DLD1 (cell line): Measurements from ENCODE around the gene ZNF273.
"Not testable (repeated sequence)": the region's sequence is repeated elsewhere in the genome, so short reads cannot be mapped to it uniquely, and the experiment has no call there.

Experiments used
- in situ Hi-C: cut with HindIII; loops from 2 replicates; pipeline ENCODE4 v1.10.0; 2017; ENCODE audit warnings: low sequenced_read_pairs

Gene ZNF273

DNA sequence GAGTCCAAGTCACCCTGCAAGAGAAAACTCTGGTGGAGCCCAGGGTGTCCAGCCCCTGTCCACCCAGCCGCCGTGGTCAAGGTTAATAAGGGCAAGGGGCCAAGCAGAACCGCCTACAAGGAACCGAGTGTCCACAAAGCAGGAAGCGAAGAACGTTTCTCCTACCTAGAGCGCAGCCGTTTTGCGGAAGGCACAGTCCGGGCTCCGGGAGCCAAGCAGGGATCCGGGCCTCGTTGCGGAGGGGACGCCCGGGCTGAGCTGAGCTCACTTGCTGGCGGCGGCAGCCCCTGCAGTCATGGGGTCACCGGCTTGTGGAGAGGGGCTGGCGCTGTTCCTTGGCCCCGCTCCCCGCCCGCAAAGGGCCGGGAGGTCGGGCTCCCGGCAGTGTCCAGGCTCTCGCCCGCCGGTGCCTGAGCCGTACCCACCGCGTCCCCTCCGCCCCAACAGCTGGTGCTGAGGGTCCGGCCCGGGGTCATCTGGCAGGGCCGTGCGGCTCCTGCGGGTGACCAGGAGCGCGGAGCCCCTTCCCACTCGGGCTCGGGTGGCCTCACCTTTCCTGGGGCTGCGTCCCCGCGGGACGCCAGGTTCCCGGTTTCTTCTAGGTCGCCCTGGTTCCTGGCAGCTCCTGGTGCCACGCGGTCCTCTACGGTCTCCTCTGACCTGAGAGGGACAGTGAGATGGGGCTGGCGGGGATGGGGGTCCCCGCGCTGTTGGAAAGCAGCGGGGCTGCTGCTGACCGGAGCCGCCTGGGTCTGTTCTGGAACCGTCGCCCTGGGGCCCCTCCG lies 14.0 kb upstream of the ZNF273 start:
- in situ Hi-C loops, result no loop called here

DNA sequence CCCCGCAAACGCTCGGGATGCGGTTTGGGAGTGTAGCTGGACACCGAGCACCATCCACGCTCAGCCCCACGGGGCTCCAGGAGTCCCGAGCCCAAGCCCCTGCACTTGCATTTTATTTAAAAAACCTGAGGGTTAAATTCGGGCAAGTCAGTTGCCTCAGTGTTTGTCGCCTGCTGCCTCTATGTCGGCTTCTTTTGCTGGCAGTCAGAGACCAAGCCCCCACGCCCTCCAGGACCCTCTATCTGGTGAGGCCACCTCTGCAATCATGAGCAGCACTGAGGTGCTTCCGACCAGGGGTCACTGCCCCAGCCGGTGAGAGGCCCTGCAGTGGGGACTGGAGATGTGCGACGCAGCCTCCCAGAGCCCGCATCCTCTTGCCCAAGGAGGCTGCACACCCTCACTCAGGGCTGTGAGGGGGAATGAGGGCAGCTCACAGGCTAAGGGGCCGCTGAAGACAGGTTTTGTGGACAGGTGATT lies 13.3 kb upstream of the ZNF273 start:
- in situ Hi-C loops, result no loop called here

DNA sequence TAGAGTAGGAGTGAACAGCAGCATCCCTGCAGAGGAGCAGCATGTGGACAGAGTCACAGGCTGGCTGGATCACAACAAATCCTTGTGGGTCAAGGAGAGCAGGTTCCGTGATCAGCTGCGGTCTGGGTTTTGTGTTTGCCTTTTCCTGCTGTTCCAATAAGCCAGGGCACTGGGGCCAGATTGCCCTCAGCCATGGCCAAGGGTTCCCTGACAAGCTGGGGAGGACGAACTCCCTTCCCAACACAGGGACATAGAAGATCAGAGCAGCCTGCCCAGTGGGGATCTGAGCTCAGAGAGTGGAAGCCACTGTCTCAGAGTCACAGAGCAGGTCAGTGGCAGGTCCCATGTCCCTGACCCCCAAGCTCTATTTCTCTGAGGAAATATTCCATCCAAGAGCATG lies 12.8 kb upstream of the ZNF273 start:
- in situ Hi-C loops, result not testable (repeated sequence)

DNA sequence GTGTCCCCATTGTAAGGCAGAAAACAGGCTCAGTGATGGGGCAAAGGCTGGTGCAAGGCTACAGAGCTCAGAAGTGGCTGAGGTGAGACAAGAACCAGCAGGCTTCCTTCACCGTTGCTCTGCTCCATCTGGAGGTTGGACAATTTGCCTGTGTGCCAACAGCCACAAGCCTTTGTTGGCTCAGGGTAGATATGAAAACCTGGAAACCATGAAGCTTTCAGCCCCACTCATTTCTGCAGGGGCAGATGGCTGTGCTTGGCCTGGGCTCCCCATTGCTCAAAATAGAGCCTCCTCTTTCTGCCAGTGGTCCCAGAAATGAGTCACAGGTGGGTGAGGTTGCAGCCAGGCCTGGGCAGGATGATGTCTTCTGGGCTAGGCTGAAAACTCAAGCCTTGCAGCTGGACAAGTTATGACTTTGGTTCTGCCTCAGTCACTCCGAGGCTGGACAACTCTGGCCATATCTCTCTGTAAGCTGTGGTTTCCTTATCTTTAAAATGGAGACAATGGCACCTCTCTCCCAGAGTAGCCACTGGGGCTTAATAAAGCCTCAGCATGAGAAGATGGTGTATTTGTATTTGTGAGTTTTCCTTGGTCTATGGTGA lies 12.2 kb upstream of the ZNF273 start:
- in situ Hi-C loops, result no loop called here

DNA sequence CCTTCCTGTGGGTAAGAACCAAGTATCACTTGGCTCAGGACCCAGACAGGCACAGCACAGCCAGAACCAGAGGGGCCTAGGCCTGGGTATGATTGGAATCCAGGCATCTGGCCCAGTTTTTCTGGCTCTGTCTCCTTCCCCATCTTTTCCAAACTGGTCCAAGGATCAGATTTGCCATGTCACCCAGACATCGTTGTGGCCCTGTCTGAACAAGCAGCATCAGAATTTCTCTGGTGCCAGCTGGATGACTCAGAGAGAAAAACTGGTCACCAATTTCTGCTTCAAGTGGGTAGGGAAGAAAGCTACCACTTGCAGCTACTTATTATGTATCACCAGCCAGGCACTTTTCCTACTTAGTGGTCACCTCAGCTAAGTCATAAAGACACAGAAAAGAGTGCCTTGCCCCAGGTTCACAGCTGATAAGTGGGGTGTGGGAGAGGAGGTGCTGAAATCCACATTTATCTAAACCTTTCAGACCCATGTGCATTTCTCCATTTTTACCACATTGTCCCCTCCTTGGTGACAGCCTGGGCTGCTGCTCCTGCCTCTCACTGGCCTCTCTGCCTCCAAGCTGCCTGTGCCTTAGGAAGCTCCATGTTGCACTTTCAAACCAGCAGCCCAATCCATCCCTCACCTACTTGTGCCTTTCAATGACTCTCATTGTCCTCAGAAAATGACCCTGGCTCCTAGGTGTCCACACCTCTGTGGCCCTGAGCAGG lies 11.6 kb upstream of the ZNF273 start:
- in situ Hi-C loops, result not testable (repeated sequence)

DNA sequence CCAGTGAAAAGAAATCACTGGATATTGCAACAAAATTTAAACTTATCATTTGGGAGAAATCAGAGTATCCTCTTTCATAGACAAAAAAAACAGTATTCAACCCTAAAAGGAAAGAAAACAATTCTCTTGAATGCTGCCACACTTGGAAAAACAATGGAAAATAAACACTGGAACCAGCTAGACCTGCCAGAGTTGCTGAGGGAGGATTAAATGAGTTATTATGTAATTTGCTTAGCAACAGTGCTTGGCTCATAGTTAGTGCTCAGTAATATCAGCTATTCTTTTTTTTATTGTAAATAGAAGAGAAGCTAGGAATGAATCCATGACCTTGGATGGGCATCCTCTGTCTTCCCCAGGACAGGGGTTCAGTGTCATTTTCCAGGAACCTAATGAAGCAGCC lies 11.0 kb upstream of the ZNF273 start:
- in situ Hi-C loops, result no loop called here

DNA sequence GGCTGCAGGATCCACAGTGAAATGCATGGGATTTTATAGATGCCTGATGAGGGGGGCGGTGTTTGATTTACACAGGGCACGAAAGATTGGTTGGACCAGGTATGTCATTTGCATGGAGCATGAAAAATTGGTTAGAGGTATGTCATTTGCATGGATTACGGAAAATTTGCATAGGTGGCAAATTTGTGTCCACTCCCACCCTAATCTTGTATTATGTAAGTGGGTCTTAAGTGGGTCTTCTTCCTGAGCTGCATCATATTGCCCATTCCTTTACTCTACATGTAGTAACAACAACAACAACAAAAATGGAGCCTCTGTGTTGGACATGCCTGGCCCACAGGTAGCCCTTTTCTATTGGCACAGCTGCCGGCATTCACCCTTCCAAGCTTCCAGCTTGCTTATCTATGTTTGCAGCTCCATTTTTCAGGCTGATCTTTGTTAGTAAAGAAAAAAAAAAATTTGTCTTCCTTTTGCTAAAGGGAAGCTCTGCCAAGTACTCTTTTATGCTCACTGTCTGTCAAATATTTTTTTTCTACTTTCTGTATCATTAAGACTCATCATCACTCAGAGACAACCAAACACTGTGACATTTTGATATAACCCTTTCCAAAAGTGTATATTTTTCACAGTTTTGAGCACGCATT lies 10.3 kb upstream of the ZNF273 start:
- in situ Hi-C loops, result no loop called here

DNA sequence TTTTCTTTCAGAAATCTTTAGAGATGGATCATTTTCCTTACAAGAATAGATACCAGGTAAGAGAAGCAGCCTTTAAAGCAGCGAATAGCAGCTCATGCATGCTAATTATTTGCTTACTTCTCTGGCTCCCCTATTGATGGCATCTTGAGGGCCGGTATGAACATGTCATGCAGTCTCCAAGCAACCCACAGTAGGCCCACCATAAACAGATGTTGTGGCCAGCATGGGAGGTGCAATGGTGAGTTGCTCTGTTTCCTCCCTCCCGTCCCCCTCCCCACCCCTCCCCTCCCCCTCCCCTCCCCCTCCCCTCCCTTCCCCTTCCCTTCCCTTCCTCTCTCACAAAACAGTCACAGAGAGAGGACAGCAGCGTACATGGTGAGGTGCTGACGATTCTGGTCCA lies 9.7 kb upstream of the ZNF273 start:
- in situ Hi-C loops, result no loop called here

DNA sequence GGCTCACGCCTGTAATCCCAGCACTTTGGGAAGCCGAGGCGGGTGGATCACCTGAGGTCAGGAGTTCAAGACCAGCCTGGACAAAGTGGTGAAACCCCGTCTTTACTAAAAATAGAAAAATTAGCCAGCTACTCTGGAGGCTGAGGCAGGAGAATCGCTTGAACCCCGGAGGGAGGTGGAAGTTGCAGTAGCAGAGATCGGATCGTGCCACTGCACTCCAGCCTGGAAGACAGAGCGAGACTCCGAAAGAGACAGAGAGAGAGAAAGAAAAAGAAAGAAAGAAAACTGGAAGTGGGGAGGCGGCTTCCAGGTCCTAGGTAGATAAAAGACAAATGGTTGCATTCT lies 640 bp upstream of the ZNF273 start:
- in situ Hi-C loops, result not testable (repeated sequence)

DNA sequence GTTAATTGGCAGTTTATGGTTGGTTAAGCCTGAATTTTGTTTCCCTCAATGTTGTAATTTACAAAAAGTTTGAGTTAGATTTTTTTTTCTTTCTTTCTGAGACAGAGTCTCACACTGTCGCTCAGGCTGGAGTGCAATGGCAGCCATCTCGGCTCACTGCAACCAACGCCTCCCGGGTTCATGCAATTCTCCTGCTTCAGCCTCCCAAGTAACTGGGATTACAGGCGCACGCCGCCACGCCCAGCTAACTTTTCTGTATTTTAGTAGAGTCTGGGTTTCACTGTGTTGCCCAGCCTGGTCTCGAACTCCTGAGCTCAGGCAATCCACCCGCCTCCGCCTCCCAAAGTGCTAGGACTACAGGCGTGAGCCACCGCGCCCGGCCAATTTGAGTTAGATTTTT lies 935 bp downstream of the ZNF273 start:
- in situ Hi-C loops, result no loop called here

DNA sequence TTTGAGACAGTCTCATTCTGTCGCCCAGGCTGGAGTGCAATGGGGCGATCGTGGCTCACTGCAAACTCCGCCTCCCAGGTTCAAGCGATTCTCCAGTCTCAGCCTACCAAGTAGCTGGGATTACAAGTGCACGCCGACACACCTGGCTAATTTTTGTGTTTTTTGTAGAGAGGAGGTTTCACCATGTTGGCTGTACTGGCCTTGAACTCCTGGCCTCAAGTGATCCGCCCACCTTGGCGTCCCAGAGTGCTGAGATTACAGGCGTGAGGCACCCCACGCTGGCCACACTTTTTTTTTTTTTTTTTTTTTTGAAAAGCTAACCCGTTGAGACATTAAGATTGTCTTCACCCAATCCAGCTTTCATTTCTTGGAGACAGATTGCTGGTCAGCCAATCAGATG lies 2.1 kb downstream of the ZNF273 start:
- in situ Hi-C loops, result no loop called here

DNA sequence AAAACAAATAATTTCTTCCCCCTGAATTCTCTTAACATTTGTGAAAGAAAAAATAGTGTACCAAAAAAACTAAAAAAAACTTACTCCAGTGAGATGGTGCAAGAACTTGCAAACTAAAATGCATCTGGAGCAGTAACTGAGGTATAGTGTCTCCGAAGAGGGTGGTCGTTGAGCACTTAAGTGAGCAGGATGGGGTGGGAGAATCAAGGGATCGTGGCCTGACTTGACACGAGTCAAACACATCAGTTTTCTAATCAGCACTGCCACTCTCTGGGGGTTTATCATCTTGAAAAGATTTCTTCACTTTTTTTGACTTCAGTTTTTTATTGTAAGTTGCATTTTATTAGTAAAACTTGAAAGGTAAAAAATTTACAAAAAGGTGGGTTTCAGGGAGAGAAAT lies 2.5 kb downstream of the ZNF273 start:
- in situ Hi-C loops, result no loop called here

DNA sequence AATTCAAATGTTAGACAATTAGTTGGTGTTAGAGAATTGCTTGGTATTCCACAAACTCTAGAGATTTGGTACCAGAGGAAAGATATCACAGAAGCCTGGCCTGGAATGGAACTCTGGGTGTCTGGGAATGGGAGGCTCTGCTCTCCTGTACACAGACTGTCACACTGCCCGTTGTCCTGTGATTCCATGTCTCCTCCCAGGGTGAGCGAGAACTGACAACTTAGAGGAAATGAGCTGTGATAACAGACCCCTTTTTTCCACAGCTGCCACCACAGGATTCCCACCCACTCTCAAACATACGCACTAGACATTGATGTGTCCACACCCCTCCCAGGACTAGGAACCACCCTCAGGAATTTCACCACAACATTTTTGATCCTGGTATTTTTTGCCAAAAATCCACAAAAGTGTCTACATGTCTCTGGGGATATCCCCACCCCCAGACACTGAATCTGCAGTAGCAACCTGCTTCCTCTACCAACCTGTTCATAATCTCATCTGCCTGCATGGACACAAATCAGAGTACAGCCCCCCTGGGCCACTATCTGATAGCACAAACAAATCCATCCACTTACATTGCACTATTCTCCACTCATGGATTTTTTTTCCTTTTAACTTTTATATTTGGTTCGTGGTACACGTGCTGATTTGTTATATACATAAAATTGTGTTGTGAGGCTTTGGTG lies 4.7 kb downstream of the ZNF273 start:
- in situ Hi-C loops, result no loop called here

DNA sequence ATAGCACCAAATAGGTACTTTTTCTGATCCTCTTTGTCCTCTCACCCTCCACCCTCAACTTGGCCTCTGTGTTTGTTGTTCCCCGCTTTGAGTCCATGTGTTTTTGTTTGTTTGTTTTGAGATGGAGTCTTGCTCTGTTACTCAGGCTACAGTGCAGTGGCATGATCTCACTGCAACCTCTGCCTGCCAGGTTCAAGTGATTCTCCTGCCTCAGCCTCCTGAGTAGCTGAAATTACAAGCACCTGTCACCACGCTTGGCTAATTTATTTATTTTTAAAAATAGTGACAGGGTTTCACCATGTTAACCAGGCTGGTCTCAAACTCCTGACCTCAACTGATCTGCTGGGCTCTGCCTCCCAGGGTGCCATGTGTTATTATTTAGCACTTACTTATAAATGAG lies 5.3 kb downstream of the ZNF273 start:
- in situ Hi-C loops, result no loop called here

DNA sequence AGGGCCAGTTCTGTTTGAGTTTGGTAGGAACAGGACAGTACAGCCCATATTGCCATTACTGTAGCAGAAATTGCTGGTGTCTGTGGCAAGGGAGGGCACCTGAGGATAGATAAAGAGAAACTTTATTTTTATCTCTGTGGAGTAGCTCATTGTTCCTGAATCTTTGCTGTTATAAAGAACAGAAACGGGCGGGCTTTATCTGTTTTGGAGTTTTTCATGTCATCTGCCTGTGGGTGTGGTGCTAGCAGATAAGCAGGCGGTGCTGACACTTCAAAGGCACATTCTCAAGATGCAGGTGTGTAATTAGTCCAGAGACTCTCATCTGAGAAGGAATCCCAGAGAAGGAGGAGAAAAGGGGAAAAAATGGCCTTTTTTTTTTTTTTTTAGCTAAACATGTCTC lies 11.5 kb downstream of the ZNF273 start:
- in situ Hi-C loops, result no loop called here

DNA sequence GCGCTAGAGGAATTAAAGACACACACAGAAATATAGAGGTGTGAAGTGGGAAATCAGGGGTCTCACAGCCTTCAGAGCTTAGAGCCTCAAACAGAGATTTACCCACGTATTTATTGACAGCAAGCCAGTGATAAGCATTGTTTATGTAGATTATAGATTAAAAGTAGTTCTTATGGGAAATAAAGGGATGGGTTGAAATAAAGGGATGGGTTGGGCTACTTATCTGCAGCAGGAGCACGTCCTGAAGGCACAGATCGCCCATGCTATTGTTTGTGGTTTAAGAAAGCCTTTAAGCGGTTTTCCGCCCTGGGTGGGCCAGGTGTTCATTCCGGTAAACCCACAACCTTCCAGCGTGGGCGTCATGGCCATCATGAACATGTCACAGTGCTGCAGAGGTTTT lies 12.2 kb downstream of the ZNF273 start:
- in situ Hi-C loops, result not testable (repeated sequence)

DNA sequence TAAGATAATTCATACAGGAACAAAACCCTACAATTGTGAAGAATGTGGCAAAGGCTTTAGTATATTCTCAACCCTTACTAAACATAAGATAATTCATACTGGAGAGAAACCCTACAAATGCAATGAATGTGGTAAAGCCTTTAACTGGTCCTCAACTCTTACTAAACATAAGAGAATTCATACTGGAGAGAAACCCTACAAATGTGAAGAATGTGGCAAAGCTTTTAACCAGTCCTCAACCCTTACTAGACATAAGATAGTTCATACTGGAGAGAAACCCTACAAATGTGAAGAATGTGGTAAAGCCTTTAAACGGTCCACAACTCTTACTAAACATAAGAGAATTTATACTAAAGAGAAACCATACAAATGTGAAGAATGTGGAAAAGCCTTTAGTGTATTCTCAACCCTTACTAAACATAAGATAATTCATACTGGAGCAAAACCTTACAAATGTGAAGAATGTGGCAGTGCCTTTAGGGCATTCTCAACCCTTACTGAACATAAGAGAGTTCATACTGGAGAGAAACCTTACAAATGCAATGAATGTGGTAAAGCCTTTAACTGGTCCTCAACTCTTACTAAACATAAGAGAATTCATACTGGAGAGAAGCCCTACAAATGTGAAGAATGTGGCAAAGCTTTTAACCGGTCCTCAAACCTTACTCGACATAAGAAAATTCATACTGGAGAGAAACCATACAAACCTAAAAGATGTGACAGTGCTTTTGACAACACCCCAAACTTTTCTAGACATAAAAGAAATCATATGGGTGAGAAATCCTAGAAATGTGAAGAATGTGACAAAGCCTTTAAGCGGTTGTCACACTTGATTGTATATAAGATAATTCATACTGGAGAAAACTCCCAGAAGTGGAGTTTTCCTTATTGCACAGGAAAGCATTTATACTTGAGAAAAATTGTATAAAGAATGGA lies 25.4 kb downstream of the ZNF273 start:
- in situ Hi-C loops, result not testable (repeated sequence)

DNA sequence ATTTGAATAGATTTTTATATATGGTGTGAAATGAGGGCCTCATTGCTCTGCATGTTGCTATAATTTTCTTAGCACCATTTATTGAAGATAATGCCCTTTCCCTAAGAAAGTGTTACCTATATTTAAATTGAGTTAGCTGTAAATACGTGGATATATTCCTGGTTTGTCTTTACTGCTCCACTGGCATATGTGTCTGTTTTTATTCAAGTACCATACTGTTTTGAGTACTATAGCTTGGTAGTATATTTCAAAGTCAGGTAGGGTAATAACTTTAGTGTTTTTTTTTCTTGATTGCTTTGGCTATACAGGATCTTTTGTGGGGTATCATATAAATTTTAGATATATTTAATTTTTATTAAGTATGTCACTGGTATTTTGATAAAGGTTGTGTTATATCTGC lies 31.4 kb downstream of the ZNF273 start:
- in situ Hi-C loops, result no loop called here

DNA sequence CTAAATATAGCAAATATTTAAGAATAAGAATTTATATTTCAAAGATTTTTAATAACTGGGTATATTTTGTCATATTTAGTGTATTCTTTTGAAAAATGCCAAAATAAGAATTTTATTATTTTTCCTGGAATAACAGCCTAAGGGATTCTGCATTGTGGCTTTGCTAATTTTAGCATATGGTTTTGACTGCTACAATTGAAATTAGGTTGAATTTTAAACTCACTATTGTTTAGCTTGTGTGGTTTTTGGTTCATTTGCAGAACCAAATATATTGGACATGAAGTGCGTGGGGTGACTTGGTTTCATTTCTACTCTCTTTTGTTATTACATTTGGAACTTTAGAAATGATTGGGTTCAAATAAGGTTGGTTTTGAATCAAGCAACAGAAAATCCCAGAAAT lies 35.5 kb downstream of the ZNF273 start:
- in situ Hi-C loops, result no loop called here

DNA sequence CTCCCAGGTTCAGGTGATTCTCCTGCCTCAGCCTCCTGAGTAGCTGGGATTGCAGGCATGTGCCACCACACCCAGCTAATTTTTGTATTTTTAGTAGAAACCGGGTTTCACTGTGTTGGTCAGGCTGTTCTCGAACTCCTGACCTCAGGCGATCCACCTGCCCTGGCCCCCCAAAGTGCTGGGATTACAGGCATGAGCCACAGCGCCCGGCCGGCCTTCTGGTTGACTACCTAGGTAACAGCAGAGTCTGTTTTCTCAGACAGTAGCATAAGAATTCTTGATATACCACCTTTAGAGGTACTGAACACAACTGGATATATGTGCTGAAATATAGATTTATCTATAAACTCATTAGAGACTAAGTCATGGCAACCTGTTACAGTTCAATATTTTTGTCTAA lies 36.9 kb downstream of the ZNF273 start:
- in situ Hi-C loops, result not testable (repeated sequence)
